ENCODE measurements around the gene WNT5B. TPM values are rescaled to one million over a fixed set of nuclear protein-coding genes. Genes with fewer than 3 reads are reported as not detected.

Gene WNT5B
- 1 to 10 TPM in 1 of 2 donors, under 1 TPM in 1; 0.59 to 2.4 TPM for total RNA-seq
- 1 to 10 TPM in 1 of 2 donors, under 1 TPM in 1; 0.92 to 1.0 TPM for polyA plus RNA-seq

- Histone ChIP-seq H3K4me1 (ENCODE audit: control insufficient read depth in 4 of 4, insufficient read depth in 4 of 4, low read length in 3 of 4) (peaks cover 15 to 42% (median 33%) of the 10 kb centered on the region in 4 donors), H3K9ac (ENCODE audit: low read depth in 1 of 2, low read length in 2 of 2) (no peak within 1 kb of the TSS), H3K9me3 (ENCODE audit: control insufficient read depth in 4 of 4, low read length in 3 of 4) (no peaks in the 10 kb centered on the region), H3K36me3 (ENCODE audit: control insufficient read depth in 4 of 4, insufficient read depth in 3 of 4, low read depth in 1 of 4, low read length in 3 of 4) (no peaks in the 10 kb centered on the region), H3K4me3 (ENCODE audit: low read depth in 1 of 3, low read length in 3 of 3) (peak within 1 kb of the TSS; percentile 44 to 54 (median 50)), H3K27ac (ENCODE audit: low read depth in 1 of 2, low read length in 2 of 2) (no peak within 1 kb of the TSS), H3K27me3 (ENCODE audit: control insufficient read depth in 4 of 4, insufficient read depth in 4 of 4, low read length in 3 of 4) (no peaks in the 10 kb centered on the region)
- TF ChIP-seq RXRA (IDR thresholded peaks at IDR 0.05), result no peak
- TF ChIP-seq GABPA (IDR thresholded peaks at IDR 0.05 in 1 of 2, conservative IDR thresholded peaks at IDR 0.05 in 1 of 2), result no peak
- no peak for TF ChIP-seq RAD21 (IDR thresholded peaks at IDR 0.05)
- no peak for TF ChIP-seq FOXA2 (IDR thresholded peaks at IDR 0.05)
- TF ChIP-seq SP1 (IDR thresholded peaks at IDR 0.05), result no peak
- TF ChIP-seq, protein P1, sequence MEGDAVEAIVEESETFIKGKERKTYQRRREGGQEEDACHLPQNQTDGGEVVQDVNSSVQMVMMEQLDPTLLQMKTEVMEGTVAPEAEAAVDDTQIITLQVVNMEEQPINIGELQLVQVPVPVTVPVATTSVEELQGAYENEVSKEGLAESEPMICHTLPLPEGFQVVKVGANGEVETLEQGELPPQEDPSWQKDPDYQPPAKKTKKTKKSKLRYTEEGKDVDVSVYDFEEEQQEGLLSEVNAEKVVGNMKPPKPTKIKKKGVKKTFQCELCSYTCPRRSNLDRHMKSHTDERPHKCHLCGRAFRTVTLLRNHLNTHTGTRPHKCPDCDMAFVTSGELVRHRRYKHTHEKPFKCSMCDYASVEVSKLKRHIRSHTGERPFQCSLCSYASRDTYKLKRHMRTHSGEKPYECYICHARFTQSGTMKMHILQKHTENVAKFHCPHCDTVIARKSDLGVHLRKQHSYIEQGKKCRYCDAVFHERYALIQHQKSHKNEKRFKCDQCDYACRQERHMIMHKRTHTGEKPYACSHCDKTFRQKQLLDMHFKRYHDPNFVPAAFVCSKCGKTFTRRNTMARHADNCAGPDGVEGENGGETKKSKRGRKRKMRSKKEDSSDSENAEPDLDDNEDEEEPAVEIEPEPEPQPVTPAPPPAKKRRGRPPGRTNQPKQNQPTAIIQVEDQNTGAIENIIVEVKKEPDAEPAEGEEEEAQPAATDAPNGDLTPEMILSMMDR (IDR thresholded peaks at IDR 0.05; ENCODE audit: low read depth, low read length, missing input control), result no peak
- TF ChIP-seq NR2F2 (IDR thresholded peaks at IDR 0.05), result no peak
- no peak for TF ChIP-seq FOXA1 (IDR thresholded peaks at IDR 0.05)
- TF ChIP-seq, protein P2, sequence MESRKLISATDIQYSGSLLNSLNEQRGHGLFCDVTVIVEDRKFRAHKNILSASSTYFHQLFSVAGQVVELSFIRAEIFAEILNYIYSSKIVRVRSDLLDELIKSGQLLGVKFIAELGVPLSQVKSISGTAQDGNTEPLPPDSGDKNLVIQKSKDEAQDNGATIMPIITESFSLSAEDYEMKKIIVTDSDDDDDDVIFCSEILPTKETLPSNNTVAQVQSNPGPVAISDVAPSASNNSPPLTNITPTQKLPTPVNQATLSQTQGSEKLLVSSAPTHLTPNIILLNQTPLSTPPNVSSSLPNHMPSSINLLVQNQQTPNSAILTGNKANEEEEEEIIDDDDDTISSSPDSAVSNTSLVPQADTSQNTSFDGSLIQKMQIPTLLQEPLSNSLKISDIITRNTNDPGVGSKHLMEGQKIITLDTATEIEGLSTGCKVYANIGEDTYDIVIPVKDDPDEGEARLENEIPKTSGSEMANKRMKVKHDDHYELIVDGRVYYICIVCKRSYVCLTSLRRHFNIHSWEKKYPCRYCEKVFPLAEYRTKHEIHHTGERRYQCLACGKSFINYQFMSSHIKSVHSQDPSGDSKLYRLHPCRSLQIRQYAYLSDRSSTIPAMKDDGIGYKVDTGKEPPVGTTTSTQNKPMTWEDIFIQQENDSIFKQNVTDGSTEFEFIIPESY (IDR thresholded peaks at IDR 0.05), result no peak
- TF ChIP-seq EGR1 (IDR thresholded peaks at IDR 0.05; ENCODE audit: low read depth in 2 of 2), result no peak
- TF ChIP-seq TAF1 (conservative IDR thresholded peaks at IDR 0.05), result no peak
- no peak for TF ChIP-seq JUND (IDR thresholded peaks at IDR 0.05)
- TF ChIP-seq, protein P3, sequence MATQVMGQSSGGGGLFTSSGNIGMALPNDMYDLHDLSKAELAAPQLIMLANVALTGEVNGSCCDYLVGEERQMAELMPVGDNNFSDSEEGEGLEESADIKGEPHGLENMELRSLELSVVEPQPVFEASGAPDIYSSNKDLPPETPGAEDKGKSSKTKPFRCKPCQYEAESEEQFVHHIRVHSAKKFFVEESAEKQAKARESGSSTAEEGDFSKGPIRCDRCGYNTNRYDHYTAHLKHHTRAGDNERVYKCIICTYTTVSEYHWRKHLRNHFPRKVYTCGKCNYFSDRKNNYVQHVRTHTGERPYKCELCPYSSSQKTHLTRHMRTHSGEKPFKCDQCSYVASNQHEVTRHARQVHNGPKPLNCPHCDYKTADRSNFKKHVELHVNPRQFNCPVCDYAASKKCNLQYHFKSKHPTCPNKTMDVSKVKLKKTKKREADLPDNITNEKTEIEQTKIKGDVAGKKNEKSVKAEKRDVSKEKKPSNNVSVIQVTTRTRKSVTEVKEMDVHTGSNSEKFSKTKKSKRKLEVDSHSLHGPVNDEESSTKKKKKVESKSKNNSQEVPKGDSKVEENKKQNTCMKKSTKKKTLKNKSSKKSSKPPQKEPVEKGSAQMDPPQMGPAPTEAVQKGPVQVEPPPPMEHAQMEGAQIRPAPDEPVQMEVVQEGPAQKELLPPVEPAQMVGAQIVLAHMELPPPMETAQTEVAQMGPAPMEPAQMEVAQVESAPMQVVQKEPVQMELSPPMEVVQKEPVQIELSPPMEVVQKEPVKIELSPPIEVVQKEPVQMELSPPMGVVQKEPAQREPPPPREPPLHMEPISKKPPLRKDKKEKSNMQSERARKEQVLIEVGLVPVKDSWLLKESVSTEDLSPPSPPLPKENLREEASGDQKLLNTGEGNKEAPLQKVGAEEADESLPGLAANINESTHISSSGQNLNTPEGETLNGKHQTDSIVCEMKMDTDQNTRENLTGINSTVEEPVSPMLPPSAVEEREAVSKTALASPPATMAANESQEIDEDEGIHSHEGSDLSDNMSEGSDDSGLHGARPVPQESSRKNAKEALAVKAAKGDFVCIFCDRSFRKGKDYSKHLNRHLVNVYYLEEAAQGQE (IDR thresholded peaks at IDR 0.05), result no peak
- TF ChIP-seq MAX (IDR thresholded peaks at IDR 0.05), result no peak
- no peak for DNase-seq (ENCODE audit: low spot score)
- 74% methylated on average over 17 of the region's 17 CpGs for WGBS
Measured at GRCh38 chr12:1628666-1629337, at the start of gene WNT5B. TSS of gene WNT5B (plus strand) at chr12:1629231. CDS start at chr12:1631355, 2,124 bp downstream.
